Uterus (tissue), 2 donors: ENCODE data around the gene BST1.

Experiments
- POLR2A ChIP-seq, 2 donors: fragments of 450-650 bp; IDR thresholded peaks; one replicate each; pipeline ENCODE4 v1.6.1; 2016; ENCODE audit warnings: antibody characterized with exemption in 2 of 2, mild to moderate bottlenecking in 1 of 2, moderate library complexity in 1 of 2
- TF ChIP-seq, protein P1 (sequence below), 4 experiments: fragments of 200-600 bp in 2 of 4; fragments of 450-650 bp in 2 of 4; sonication (generic) in 2 of 4; IDR thresholded peaks; one replicate each; pipeline ENCODE4 v1.5.1; 2016 to 2019; ENCODE audit warnings: antibody characterized with exemption in 4 of 4, mild to moderate bottlenecking in 2 of 4, moderate library complexity in 1 of 4

DNA sequence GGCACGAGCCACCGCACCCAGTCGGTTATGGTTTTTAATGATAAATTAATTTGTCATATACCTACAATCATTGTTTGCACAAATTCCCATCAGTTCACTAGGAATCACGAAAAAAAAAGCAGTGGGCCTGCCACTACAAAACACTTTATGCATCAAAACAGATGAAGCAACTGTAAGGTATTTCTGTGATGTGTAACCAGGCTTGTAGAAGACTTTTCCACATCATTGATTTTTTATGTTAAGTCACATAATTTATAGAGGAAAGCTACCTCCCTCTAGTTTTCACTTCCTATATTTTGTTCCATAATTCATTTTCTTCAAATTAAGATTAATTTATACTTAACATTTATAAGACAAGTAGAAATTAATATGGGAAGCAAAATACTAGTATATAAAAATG is 27.9 kb upstream of the BST1 start:
- TF ChIP-seq, protein P1, sequence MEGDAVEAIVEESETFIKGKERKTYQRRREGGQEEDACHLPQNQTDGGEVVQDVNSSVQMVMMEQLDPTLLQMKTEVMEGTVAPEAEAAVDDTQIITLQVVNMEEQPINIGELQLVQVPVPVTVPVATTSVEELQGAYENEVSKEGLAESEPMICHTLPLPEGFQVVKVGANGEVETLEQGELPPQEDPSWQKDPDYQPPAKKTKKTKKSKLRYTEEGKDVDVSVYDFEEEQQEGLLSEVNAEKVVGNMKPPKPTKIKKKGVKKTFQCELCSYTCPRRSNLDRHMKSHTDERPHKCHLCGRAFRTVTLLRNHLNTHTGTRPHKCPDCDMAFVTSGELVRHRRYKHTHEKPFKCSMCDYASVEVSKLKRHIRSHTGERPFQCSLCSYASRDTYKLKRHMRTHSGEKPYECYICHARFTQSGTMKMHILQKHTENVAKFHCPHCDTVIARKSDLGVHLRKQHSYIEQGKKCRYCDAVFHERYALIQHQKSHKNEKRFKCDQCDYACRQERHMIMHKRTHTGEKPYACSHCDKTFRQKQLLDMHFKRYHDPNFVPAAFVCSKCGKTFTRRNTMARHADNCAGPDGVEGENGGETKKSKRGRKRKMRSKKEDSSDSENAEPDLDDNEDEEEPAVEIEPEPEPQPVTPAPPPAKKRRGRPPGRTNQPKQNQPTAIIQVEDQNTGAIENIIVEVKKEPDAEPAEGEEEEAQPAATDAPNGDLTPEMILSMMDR (IDR thresholded peaks at IDR 0.05): no peak
- TF ChIP-seq POLR2A (IDR thresholded peaks at IDR 0.05): no peak
